ENCODE measurements around the gene RCN2. TPM values are rescaled to one million over a fixed set of nuclear protein-coding genes. Genes with fewer than 3 reads are reported as not detected.
"Not testable (repeated sequence)": the region's sequence is repeated elsewhere in the genome, so short reads cannot be mapped to it uniquely, and the experiment has no call there.

Gene RCN2
- 39.4 TPM for total RNA-seq
- long read RNA-seq, full-length matches to known transcripts = 104 of 111 reads
- long read RNA-seq, partial matches to known transcripts = 2 of 111 reads
- long read RNA-seq, other reads (novel, unspliced or antisense) = 5 of 111 reads

GRCh38 chr15:76931397-76932134 is at the start of gene RCN2:
RCN2 (plus strand) TSS chr15:76931749; CDS start chr15:76931842, 93 bp downstream.
- Histone ChIP-seq H3K4me1 (peaks cover 6% of the 10 kb centered on the region), H3K27me3 (no peaks in the 10 kb centered on the region), H3K36me3 (peaks cover 22% of the 10 kb centered on the region), H3K4me3 (peak within 1 kb of the TSS; percentile 75), H3K9me3 (no peaks in the 10 kb centered on the region), H3K27ac (peak within 1 kb of the TSS; percentile 83)
- peak; percentile 100 for ATAC-seq
- intact Hi-C loops (cut with DNase I) = no loop called here
- peak; percentile 98 for DNase-seq
- TF ChIP-seq CTCF (IDR thresholded peaks at IDR 0.05) = no peak

- Histone ChIP-seq H3K27ac (no peak overlapping the region), H3K4me3 (no peak overlapping the region), H3K4me1 (no peaks in the 10 kb centered on the region), H3K27me3 (no peaks in the 10 kb centered on the region), H3K9me3 (no peaks in the 10 kb centered on the region), H3K36me3 (peaks cover 23% of the 10 kb centered on the region)
- intact Hi-C loops (cut with DNase I) = no loop called here
- no peak for ATAC-seq
- TF ChIP-seq CTCF (IDR thresholded peaks at IDR 0.05) = no peak
- DNase-seq = no peak
Measured at GRCh38 chr15:76885212-76885611, 46.3 kb upstream of the RCN2 start.

GRCh38 chr15:76887280-76888141 is 44.0 kb upstream of the RCN2 start:
- H3K27me3 ChIP-seq; intact Hi-C loops (cut with DNase I); H3K9me3 ChIP-seq; H3K27ac ChIP-seq; H3K4me1 ChIP-seq; ATAC-seq; H3K4me3 ChIP-seq; H3K36me3 ChIP-seq; DNase-seq: not testable (repeated sequence)

DNA sequence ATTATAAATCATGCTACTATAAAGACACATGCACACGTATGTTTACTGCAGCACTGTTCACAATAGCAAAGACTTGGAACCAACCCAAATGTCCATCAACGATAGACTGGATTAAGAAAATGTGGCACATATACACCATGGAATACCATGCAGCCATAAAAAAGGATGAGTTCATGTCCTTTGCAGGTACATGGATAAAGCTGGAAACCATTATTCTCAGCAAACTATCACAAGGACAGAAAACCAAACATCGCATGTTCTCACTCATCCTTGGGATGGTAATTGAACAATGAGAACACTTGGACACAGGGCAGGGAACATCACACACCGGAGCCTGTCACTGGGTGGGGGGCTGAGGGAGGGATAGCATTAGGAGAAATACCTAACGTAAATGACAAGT is 38.7 kb upstream of the RCN2 start:
- H3K36me3 ChIP-seq; DNase-seq; H3K27ac ChIP-seq; ATAC-seq; intact Hi-C loops (cut with DNase I); H3K4me1 ChIP-seq; H3K9me3 ChIP-seq; H3K27me3 ChIP-seq; H3K4me3 ChIP-seq: not testable (repeated sequence)

DNA sequence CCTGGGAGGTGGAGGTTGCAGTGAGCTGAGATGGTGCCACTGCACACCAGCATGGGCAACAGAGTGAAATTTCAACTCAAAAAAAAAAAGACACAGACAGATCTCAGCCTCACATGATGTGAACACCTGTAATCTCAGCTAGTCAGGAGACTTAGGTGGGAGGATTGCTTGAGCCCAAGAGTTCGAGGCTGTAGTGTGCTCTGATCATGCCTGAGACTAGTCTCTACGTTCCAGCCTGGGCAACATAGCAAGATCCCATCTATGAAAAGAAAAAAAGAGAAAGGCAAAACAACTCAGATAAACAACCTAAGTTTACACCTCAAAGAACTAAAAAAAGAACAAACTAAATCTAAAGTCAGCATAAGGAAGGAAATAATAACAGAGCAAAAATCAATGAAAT is 37.4 kb upstream of the RCN2 start:
- ATAC-seq (no peak), DNase-seq (no peak)
- H3K4me1 ChIP-seq = no peaks in the 10 kb centered on the region
- H3K27ac ChIP-seq = no peak overlapping the region
- no peak for TF ChIP-seq CTCF (IDR thresholded peaks at IDR 0.05)
- no peaks in the 10 kb centered on the region for H3K9me3 ChIP-seq
- intact Hi-C loops (cut with DNase I) = no loop called here
- no peaks in the 10 kb centered on the region for H3K36me3 ChIP-seq
- H3K4me3 ChIP-seq = no peak overlapping the region
- no peaks in the 10 kb centered on the region for H3K27me3 ChIP-seq

DNA sequence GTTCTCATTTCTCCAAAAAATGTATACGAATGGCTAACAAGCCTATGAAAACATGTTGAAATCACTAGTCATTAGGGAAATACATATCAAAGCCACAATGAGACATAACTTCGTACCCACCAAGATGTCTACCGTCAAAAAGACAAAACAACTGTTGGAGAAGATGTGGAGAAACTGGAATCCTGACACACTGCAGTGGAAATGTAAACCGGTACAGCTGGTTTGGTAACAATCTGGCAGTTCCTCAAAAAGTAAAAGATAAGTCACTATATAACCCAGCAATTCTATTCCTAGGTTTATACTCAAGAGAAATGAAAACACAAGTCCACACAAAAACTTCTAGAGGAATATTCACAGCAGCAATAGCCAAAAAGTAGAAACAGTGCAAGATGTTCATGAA is 33.4 kb upstream of the RCN2 start:
- Histone ChIP-seq H3K4me3 (no peak overlapping the region), H3K4me1 (peaks cover 1% of the 10 kb centered on the region), H3K9me3 (no peaks in the 10 kb centered on the region), H3K27me3 (no peaks in the 10 kb centered on the region), H3K27ac (no peak overlapping the region), H3K36me3 (no peaks in the 10 kb centered on the region)
- TF ChIP-seq CTCF (IDR thresholded peaks at IDR 0.05) = no peak
- ATAC-seq = no peak
- no peak for DNase-seq
- intact Hi-C loops (cut with DNase I) = no loop called here

GRCh38 chr15:76899176-76899930 is 32.2 kb upstream of the RCN2 start:
- H3K27ac ChIP-seq; DNase-seq; H3K36me3 ChIP-seq; H3K4me3 ChIP-seq; intact Hi-C loops (cut with DNase I); H3K9me3 ChIP-seq; H3K27me3 ChIP-seq; ATAC-seq: not testable (repeated sequence)
- peaks cover 14% of the 10 kb centered on the region for H3K4me1 ChIP-seq

- intact Hi-C loops (cut with DNase I); H3K27ac ChIP-seq; DNase-seq; H3K27me3 ChIP-seq; H3K9me3 ChIP-seq; H3K36me3 ChIP-seq; H3K4me3 ChIP-seq; ATAC-seq: not testable (repeated sequence)
- H3K4me1 ChIP-seq = peaks cover 16% of the 10 kb centered on the region
Measured at GRCh38 chr15:76899931-76900310, 31.6 kb upstream of the RCN2 start.
